GM12878 (cell line): ENCODE measurements around the gene ORC1. TPM values are rescaled to one million over a fixed set of nuclear protein-coding genes. Genes with fewer than 3 reads are reported as not detected.

Experiments used
- ATAC-seq: fragments of 200-7000 bp; cut with Tn5 transposase; 3 replicates; pipeline ENCODE4 v1.9.1; 2020; ENCODE audit warnings: mild to moderate bottlenecking, moderate library complexity
- BruUV-seq: library from RNA; stranded (reverse); fragments of 400-500 nt; replicated peaks from 2 replicates; lab custom pipeline; 2021; lab: Mats Ljungman, UMichigan
- CTCF ChIA-PET: fragments of 300-600 bp; sonication (Branson Sonifier 250); formaldehyde crosslinking; extraction: SDS; loops from one replicate; lab custom pipeline; 2021; ENCODE audit warnings: inconsistent platforms; lab: Yijun Ruan, JAX
- POLR2A ChIA-PET: fragments of 350-600 bp; formaldehyde crosslinking; extraction: SDS; loops from one replicate; lab custom pipeline; 2021; ENCODE audit warnings: inconsistent platforms; lab: Charles Lee
- RAD21 ChIA-PET: fragments of 300-600 bp; sonication (Branson Sonifier 250); formaldehyde crosslinking; loops from one replicate; lab custom pipeline; 2023; ENCODE audit warnings: antibody characterized with exemption; ENCODE audit not compliant: unreplicated experiment; lab: Charles Lee
- SMC1A ChIA-PET: fragments of 300-600 bp; sonication (Branson Sonifier 250); formaldehyde crosslinking; loops from one replicate; lab custom pipeline; 2023; ENCODE audit not compliant: unreplicated experiment, uncharacterized antibody; lab: Charles Lee
- DNase-seq: peaks from one replicate; pipeline ENCODE4 v3.0.0-alpha.2; 2011; ENCODE audit warnings: low read depth, low spot score
- FAIRE-seq: peaks from 3 replicates; lab custom pipeline; 2011; peaks lifted over from hg19 to GRCh38; lab: Jason Lieb, UNC
- H2AFZ ChIP-seq: 2 replicates; pipeline ENCODE4 v1.6.0; 2011; ENCODE audit warnings: low read depth, low read length, control low read depth; ENCODE audit not compliant: control insufficient read depth
- H3K27ac ChIP-seq: 2 replicates; pipeline ENCODE4 v1.5.1; 2011; ENCODE audit warnings: control low read depth; ENCODE audit not compliant: control insufficient read depth, insufficient read depth
- H3K27me3 ChIP-seq, 2 experiments: replicated peaks in 1 of 2; 2 replicates each; pipeline versions ENCODE4 v1.6.0 to v1.6.1; 2011; ENCODE audit warnings: low read length in 1 of 2; ENCODE audit not compliant: control insufficient read depth in 2 of 2, insufficient read depth in 2 of 2
- H3K36me3 ChIP-seq, 2 experiments: 2 replicates each; pipeline ENCODE4 v1.5.1; 2011; ENCODE audit warnings: low read length in 1 of 2; ENCODE audit not compliant: control insufficient read depth in 2 of 2, insufficient read depth in 2 of 2
- H3K4me1 ChIP-seq: 2 replicates; pipeline ENCODE4 v1.6.1; 2011; ENCODE audit warnings: mild to moderate bottlenecking, low read length, moderate library complexity, mixed read lengths; ENCODE audit not compliant: control insufficient read depth, insufficient read depth
- H3K4me2 ChIP-seq: 2 replicates; pipeline ENCODE4 v1.6.0; 2011; ENCODE audit warnings: control low read depth; ENCODE audit not compliant: control insufficient read depth, insufficient read depth
- H3K4me3 ChIP-seq: fragments of 200-600 bp; sonication (generic); 2 replicates; pipeline ENCODE4 v1.5.1; 2016
- H3K79me2 ChIP-seq: 2 replicates; pipeline ENCODE4 v1.6.0; 2011; ENCODE audit warnings: low read length; ENCODE audit not compliant: control insufficient read depth, insufficient read depth
- H3K9ac ChIP-seq: 2 replicates; pipeline ENCODE4 v1.8.0; 2011; ENCODE audit warnings: low read length, control low read depth, mixed read lengths; ENCODE audit not compliant: control insufficient read depth, insufficient read depth
- H3K9me3 ChIP-seq: replicated peaks from 3 replicates; pipeline ENCODE4 v1.5.1; 2011; ENCODE audit warnings: mild to moderate bottlenecking, low read length; ENCODE audit not compliant: control insufficient read depth, insufficient read depth
- H4K20me1 ChIP-seq: 2 replicates; pipeline ENCODE4 v1.6.0; 2011; ENCODE audit not compliant: control insufficient read depth, insufficient read depth
- CBX5 ChIP-seq: sonication (generic); IDR thresholded peaks from 2 replicates; pipeline ENCODE4 v1.6.1; 2016; ENCODE audit warnings: low read depth, moderate library complexity, mild to moderate bottlenecking, inconsistent platforms
- ESRRA ChIP-seq: IDR thresholded peaks from 2 replicates; pipeline ENCODE4 v1.6.1; 2012; ENCODE audit warnings: mild to moderate bottlenecking, low read length, improper control_type of control experiment
- LARP7 ChIP-seq: fragments of 450-650 bp; IDR thresholded peaks from 2 replicates; pipeline ENCODE4 v1.6.1; 2017; ENCODE audit warnings: mild to moderate bottlenecking
- MEF2A ChIP-seq: IDR thresholded peaks from 2 replicates; pipeline ENCODE4 v1.6.1; 2011; ENCODE audit warnings: low read depth, mild to moderate bottlenecking, low read length, moderate library complexity; ENCODE audit not compliant: insufficient read depth
- SP1 ChIP-seq: IDR thresholded peaks from one replicate; pipeline ENCODE4 v1.6.1; 2011; ENCODE audit warnings: low read depth, low read length
- SUPT20H ChIP-seq: IDR thresholded peaks from 2 replicates; pipeline ENCODE4 v1.6.1; 2011; ENCODE audit warnings: low read depth, mild to moderate bottlenecking, low read length, moderate library complexity, borderline replicate concordance; ENCODE audit not compliant: control insufficient read depth
- TBL1XR1 ChIP-seq: IDR thresholded peaks from 2 replicates; pipeline ENCODE4 v1.6.1; 2012; ENCODE audit warnings: low read depth, low read length, improper control_type of control experiment
- ZNF384 ChIP-seq: IDR thresholded peaks from 2 replicates; pipeline ENCODE4 v1.6.1; 2012; ENCODE audit warnings: low read depth, mild to moderate bottlenecking, low read length, improper control_type of control experiment, borderline replicate concordance
- WGBS: methylation state at CpG from one replicate; pipeline ENCODE4 v1.1.6; 2016; ENCODE audit warnings: low lambda C conversion rate; ENCODE audit not compliant: insufficient replicate concordance, insufficient coverage; ENCODE audit errors: missing lambda C conversion rate; 5-methylcytosine and 5-hydroxymethylcytosine counted together
- in situ Hi-C: fragments of 300-500 bp; cut with MboI; formaldehyde crosslinking; loops from 9 replicates; pipeline ENCODE4 v1.14.3; 2018; ENCODE audit warnings: mixed read lengths
- intact Hi-C: fragments of 100-400 bp; cut with micrococcal nuclease; formaldehyde crosslinking; loops from one replicate; pipeline ENCODE4 v1.14.2; 2022; ENCODE audit not compliant: unreplicated experiment
- polyA plus RNA-seq, 11 experiments: library from polyadenylated mRNA; depleted of rRNA in 4 of 11; unstranded in 6 of 11; stranded (reverse) in 5 of 11; fragments of >200 nt; fragmentation: Nextera tagmentation in 4 of 11; fragmentation: Illumina TruSeq in 1 of 11; extraction: Ambion mirVana in 4 of 11; extraction: Trizol in 1 of 11; gene quantifications; 1 replicate in 1 of 11; 2 replicates in 10 of 11; pipeline versions ENCODE4 v1.2.1 to v1.2.3, GENCODE V29; 2011 to 2016; ENCODE audit warnings: inconsistent platforms in 2 of 11, missing spikeins in 2 of 11, low read depth in 1 of 11
- total RNA-seq, 4 experiments: library from RNA; depleted of rRNA in 3 of 4; stranded (reverse); fragments of >200 nt in 3 of 4; fragmentation: Illumina TruSeq in 1 of 4; extraction: Trizol in 1 of 4; gene quantifications; 2 replicates each; pipeline versions ENCODE4 v1.2.1 to v1.2.3, GENCODE V29; 2013 to 2021
- TF ChIP-seq, protein P1 (sequence below): fragments of 450-650 bp; IDR thresholded peaks from 2 replicates; pipeline ENCODE4 v1.6.1; 2016; ENCODE audit warnings: mild to moderate bottlenecking
- TF ChIP-seq, protein P2 (sequence below): fragments of 450-650 bp; IDR thresholded peaks from 2 replicates; pipeline ENCODE4 v1.6.1; 2016; ENCODE audit warnings: mild to moderate bottlenecking, moderate library complexity, borderline replicate concordance

ORC1 gene
- total and polyA plus RNA-seq, 10 of the 15 experiments (the other 5 are each of a cell fraction or from before 2014, with no cell fraction given), result 7.7 to 34.6 (median 28.7) TPM

DNA sequence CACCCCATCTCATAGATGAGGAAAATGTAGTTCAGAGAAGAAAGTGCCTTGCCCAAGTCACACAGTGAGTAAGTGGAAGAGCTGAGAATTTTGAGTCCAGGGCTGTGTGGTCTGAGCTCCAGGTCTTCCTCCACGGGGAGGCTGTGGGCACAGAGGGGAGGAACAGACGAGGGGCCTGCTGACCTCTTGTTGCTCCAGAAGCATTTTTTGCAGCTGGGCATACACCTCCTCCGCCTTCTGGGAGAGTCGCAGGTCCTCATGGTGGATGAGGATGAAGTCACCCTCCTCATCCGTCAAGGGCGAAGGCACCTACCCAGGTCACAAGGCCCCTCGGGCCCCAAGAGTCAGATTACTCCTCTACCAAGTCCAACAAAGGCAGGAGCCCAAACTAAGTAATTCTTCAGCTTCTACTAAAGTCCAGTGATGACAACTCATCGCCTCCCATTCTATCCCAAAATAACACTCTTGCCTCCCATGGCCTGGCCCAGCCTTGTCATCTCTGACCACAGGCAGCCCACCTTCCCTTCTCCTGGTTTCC is 47.3 kb downstream of the ORC1 start:
- Histone ChIP-seq H3K4me3 (no peak overlapping the region), H3K4me1 (no peaks in the 10 kb centered on the region), H3K27ac (no peak overlapping the region), H3K79me2 (no peaks in the 10 kb centered on the region), H3K27me3 (no peaks in the 10 kb centered on the region), H3K4me2 (no peak overlapping the region), H2AFZ (no peak overlapping the region), H3K36me3 (peaks cover 38 to 57% of the 10 kb centered on the region in 2 experiments), H4K20me1 (no peaks in the 10 kb centered on the region), H3K9ac (no peak overlapping the region), H3K9me3 (no peaks in the 10 kb centered on the region)
- FAIRE-seq, result no peak
- ChIA-PET RAD21 (no interaction called here), SMC1A (no interaction called here), CTCF (no interaction called here), POLR2A (no interaction called here)
- intact Hi-C loops (no loop called here), in situ Hi-C loops (no loop called here)
- over 99% methylated on average over 8 of the region's 8 CpGs for WGBS
- TF ChIP-seq SP1 (no peak), CBX5 (no peak), MEF2A (no peak), ZNF384 (no peak), LARP7 (no peak), TBL1XR1 (no peak), SUPT20H (no peak), ESRRA (no peak)
- TF ChIP-seq, protein P1, sequence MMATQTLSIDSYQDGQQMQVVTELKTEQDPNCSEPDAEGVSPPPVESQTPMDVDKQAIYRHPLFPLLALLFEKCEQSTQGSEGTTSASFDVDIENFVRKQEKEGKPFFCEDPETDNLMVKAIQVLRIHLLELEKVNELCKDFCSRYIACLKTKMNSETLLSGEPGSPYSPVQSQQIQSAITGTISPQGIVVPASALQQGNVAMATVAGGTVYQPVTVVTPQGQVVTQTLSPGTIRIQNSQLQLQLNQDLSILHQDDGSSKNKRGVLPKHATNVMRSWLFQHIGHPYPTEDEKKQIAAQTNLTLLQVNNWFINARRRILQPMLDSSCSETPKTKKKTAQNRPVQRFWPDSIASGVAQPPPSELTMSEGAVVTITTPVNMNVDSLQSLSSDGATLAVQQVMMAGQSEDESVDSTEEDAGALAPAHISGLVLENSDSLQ, result no peak
- TF ChIP-seq, protein P2, sequence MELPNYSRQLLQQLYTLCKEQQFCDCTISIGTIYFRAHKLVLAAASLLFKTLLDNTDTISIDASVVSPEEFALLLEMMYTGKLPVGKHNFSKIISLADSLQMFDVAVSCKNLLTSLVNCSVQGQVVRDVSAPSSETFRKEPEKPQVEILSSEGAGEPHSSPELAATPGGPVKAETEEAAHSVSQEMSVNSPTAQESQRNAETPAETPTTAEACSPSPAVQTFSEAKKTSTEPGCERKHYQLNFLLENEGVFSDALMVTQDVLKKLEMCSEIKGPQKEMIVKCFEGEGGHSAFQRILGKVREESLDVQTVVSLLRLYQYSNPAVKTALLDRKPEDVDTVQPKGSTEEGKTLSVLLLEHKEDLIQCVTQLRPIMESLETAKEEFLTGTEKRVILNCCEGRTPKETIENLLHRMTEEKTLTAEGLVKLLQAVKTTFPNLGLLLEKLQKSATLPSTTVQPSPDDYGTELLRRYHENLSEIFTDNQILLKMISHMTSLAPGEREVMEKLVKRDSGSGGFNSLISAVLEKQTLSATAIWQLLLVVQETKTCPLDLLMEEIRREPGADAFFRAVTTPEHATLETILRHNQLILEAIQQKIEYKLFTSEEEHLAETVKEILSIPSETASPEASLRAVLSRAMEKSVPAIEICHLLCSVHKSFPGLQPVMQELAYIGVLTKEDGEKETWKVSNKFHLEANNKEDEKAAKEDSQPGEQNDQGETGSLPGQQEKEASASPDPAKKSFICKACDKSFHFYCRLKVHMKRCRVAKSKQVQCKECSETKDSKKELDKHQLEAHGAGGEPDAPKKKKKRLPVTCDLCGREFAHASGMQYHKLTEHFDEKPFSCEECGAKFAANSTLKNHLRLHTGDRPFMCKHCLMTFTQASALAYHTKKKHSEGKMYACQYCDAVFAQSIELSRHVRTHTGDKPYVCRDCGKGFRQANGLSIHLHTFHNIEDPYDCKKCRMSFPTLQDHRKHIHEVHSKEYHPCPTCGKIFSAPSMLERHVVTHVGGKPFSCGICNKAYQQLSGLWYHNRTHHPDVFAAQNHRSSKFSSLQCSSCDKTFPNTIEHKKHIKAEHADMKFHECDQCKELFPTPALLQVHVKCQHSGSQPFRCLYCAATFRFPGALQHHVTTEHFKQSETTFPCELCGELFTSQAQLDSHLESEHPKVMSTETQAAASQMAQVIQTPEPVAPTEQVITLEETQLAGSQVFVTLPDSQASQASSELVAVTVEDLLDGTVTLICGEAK, result no peak
- DNase-seq, result no peak
- ATAC-seq, result no peak
- BruUV-seq, result no TSS peak
